NOMO-1 (cell line): ENCODE data around the gene ARHGAP28.

ENCODE experiments used
- DNase-seq, 2 experiments: peaks; one replicate each; lab custom pipeline; 2025; ENCODE audit not compliant: unreplicated experiment in 2 of 2; lab: John Stamatoyannopoulos, UW

ARHGAP28 gene

DNA sequence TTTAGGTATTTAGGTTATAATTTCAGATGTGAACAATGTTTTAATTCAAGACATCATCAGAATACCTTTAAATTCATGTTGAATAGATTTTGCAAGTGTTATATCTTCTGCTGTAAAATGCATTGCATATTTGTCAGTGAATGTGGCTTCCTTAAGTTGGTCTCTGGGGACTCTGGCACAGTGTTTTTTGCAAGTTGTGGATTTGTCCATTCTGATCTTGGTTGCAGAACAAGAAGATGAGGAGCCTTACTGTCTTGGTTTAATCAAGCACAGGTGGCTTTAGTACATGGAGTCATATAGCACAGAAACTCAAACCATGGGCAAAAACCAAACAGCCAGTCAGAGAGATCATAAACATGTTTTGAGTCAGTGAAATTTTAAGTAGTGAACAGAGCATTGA, 135.7 kb downstream of the ARHGAP28 start:
- no peak for DNase-seq

DNA sequence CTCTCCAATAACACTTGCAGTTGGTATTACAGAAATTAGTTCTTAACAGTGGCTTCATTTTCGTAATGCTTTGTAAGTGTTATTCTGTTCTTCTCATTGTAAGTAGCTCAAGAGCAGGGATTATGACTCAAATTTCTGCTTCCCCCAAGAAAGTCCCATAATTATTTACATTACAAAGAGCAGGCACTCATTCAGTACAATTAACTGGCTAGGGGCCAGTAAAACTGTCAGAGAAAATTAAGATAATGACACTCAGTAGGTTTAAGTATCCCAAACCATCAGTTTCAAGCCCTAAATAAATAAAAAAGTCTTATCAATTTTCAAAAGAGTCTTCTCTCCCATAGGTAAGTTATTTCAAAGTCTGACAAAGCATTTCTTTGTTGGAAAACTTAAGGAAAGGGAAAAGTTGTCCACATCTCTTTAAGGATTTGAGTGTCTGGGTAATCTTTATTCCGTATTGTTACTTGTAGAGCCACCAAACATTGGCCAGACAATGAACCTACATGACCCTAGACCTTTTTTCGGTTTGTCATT, 137.1 kb downstream of the ARHGAP28 start:
- no peak for DNase-seq

DNA sequence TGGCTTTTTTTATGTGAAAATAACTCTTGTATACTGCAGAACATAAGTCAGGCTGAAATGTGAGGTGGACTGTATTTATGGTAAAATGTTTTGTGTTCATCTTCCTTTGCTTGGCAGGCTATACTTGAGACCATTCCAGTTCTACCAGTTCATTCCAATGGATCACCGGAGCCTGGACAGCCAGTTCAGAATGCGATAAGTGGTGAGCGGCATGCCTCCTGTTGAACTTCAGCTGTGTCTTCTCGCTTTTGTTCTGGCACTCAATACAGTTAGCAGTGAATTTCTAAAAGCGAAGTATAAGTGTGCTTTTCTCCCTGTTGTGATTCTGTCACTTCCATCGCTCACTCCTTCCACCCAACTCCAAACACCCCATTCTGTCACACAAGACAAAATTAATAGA, 138.5 kb downstream of the ARHGAP28 start:
- DNase-seq: no peak

DNA sequence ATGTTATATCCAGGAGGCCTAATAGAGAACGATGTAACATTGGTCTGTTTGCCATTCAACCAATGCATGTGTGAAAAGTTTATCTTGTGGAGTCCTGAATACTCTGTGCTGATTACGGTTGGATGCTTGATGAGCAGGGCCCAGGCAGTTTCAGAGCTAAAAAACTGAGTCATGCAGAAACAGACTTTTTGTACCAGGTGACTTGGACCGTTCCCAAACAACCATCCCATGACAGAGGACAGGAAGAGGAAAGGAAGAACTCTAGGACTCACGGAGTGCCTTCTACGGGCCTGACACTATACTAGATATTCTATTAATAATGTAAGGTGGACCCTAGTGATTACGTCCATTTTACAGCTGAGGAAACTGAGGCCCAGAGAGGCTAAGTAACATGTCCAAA, 142.1 kb downstream of the ARHGAP28 start:
- DNase-seq: no peak

DNA sequence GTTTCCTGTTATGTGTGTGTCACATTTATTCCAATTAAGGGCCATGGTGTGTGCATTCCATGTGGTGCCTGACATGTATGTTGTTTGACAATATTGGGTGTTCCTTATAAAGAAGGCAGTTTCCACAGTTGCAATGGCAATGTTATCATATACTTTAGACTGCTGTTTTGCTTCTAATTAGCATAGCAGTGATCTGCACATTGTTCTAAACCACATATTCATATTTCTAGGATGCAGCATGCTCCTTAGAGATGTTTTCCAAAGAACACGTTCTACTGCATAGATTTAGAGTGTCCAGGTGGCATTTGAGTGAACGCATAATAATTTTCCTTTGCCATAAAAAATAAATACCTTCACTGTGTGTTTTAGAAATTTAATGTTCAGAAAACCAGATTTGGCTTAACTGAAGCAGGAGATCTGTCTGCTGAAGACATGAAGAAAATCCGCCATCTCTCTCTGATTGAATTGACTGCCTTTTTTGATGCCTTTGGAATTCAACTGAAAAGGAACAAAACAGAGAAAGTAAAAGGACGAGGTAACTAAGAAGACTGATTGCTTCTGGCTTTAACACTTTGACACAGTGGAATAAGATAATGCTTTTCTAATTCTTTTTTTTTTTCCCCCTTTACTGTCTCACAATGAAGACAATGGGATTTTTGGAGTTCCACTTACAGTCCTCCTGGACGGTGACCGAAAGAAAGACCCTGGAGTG, 143.7 kb downstream of the ARHGAP28 start:
- no peak for DNase-seq

DNA sequence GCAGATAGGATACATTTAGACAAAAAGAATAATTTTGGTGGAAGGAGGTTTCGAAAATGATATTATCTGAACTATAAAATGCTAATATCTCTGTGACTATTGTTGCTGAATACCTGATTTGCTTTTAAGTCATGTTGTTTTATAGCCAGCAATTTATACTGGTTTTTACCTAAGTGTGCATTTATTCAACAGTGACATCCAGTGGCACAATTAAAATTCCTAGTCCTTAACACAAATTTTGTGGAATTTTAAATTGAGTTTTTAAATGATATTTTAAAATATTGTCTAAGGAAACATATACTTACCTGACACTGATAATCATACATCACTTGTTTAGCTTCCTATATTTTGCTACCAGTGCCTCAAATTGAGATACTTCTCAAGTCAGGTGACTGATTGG, 144.8 kb downstream of the ARHGAP28 start:
- DNase-seq: no peak

DNA sequence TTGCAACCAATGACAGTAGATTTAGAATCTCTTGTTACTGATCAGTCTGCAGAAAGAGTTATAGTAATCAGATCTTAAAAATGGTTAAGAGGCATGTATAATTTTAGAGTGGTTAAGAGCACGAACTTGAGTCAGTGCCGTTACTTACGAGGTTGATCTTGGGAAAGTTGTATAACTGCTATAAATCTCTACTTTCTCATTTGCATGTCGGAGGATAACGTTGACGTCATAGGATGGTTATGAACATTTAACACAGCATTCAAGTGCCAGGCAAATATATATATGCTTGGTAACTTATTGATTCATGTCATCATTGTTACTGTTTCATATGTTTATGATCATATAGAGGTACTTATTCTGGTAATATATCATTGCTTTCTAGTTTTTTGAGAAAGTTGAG, 146.2 kb downstream of the ARHGAP28 start:
- no peak for DNase-seq

DNA sequence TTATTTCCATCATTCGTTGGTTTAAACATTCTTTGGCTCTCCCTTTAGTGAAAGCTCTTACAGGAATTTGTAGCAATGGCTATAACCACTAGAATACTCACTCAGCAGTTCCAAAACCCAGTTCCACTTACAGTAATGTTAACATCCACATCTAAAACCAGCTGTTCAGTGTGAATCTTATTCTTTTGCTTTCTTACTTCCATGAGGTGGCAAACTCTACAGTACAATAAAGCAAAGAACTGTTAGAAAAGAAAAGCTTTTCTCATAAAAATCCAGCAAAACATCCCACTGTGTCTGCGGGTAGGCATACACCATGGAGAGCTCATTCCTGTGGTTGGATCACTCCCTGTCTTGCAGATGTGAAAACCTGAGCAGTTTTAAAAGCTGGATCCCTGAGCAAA, 147.1 kb downstream of the ARHGAP28 start:
- no peak for DNase-seq

DNA sequence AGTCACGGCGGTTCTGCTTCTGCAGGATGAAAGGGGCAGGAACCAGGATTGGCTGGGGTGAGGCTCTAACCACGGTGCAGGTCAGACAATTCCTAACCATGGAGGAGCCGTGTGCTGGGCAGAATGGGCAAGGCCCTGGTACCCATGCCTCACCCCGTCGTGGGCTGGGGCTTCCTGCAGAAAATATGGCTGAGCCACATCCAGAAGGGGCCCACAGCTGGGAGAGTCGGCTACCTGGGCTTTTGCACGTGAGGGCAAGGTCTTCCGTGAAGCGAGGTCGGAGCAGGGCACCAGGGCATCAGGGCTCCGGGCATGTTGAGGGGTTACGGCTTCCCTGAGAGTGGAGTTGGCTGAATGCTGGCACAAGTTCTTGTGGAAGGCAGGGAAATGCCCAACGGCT, 147.8 kb downstream of the ARHGAP28 start:
- DNase-seq: no peak

DNA sequence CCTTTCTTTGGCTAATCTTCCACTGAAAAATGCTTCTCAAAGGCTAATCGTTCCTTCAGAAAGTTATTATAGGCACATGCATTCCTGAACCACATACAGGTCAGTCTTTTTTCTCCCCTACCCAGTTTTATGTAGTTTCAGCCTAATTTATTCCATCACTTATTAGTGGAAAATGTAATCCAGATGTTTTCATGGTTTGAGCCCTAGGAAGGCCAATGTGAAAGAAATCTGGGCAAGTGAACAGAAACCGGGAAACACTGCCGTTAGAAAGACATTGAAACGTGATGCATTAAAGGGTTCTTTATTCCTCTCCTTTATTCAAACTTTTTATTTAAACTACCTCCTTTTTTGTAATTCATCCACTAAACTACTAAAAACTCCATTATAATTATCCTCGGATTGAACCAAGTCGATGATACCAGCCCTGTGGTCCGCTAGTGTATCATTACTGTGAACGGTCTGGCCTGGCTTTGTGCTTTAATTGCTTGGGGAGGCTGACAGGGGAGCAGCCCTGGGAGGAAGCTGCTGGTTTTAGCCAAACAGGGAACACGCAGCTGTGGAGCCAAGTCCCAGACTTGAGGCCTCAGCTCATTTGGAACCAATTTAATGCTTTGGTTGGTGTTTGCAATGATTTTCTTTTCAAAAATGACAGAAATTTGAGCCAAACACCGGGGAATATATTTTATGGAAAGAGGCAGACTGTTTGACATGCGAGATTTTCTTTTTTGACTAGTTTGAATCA, 149.2 kb downstream of the ARHGAP28 start:
- DNase-seq: no peak

DNA sequence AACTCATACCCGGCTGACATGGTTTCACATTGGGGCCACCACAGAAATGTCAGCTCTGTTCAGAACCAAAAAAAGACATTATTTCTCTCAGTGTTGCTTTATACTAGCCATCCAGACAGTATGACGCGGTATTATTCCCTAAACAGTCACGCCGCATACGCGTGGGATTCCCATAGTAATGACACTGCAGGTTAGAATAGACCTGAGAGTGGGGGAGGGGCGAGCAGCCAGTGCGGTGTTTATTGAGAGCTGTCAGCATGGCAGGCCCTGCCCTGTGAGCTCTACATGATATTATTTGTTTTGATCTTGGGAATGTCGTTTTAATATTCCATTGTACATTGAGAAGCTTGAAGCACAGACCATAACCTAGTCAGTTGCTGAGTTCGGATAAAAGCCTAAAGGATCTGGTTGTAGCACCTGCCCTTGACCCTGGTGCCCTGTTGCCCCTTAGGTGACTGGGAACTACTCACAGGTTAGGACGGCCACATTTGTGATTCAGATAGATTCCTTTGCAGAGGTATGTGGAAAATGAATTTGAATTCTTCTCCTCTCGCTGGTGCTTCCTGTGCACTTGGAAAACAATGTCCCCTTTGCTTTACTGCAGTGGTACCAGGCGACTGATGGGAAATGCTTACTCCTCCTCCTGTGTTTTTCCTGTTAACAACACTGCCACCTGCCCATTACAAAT, 150.1 kb downstream of the ARHGAP28 start:
- DNase-seq: no peak

DNA sequence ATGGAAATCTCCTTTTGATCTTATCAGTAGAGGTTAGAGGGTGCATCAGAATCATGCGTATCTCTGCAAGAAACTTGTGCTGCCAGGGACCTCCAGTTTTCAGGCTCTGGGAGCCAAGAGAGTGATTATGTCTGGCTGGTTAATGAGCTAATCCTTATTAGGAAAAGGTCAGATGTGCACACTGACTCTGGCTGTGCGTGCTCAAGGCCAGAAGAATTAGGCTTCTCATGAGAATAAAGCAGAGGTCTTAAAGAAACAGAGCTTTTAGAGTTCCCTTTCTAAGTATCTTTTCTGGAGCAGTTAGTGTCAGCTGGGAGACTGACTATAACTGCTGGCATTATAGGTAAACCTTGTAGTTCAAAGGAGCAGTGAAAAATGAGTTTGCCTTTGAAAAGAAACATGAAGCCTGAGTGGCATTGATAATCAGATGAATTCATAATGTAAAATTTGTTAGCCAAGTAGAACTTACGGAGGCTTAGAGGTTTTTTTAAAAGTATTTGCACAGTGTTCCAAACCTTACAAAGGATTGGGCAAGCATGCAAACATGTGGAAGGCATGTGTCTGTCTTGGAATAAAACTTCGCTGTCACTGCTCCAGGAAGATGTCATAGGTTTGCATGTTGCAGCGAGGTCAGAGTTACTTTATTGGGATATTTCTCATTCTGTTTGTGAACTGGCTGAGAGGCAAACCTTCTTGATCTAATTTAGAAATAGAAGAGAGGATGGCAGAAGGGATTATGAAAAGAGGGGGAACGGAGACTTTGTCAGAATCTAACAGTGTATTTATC, 151.7 kb downstream of the ARHGAP28 start:
- no peak for DNase-seq

DNA sequence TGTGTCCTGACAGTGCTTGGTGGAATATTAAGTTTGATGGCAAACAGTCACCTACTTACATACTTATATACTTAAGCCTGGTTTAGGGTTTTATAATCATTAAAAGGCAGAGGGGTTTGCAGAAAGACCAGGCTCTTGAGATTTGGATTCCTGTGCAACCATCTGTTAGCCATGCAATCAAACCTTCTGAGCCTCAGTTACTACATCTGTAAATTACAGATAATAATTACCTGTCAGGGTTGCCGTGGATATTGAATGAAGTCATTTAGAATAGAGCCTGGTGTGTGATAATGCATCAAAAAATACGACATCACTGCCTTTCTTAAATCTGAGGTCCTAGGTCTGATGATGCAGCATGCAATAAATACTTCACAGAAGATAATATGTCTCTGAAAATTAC, 152.9 kb downstream of the ARHGAP28 start:
- no peak for DNase-seq

DNA sequence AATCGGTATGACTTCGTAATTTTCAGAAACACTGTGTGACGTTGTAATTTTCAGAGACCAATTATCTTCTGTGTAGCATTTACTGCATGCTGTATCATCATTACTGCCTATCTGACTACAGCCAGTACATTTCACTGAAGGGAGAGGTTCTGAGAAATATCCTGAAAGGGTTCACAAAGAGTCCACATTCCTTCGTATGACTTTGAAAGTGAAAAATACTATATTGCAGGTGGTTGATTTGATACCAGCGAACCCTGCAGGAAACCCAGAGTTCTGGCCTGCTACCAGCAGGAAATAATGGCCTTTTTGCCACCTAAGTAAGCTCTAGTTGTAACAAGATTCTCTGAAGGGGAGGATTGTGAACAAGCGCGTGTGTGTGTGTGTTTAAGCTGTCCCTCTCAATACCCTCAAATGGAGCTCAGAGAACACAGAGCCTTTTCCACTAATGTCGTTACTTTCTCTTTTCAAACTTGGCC, 155.5 kb downstream of the ARHGAP28 start:
- DNase-seq: no peak

DNA sequence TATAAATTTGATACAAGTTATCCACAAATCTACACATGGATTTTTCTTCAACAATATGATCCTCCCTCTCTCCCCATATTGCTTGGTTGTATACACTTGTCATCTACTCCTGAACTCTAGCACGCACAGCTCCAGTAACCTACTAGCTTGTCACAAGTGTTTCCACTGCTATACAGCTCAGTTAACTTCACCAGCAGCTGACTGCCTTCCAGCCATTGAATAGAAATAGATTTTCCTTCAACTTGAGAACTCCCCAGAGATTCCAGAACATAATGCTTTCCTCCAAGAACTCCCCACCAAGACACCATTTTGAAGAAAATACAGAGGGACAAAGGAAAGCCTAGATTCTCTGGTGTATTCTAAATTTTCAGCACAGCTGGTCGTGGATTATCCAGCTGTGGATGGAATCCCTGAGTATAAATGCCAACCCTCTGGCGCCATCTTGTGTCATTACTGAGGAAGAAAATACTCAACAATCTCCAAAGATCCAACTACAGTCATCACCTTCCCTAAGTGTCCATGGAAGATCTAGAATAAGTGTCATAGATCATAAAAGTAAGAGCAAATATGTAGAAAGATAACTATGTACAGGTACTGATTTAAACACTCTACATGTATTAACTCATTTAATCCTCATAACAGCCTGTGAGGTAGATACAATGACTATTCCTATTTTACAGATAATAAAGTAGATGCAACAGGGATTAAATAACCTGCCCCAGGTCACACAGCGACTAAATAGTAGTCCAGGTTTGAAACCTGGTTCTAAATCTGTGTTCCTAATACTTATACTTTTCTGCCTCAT, 156.7 kb downstream of the ARHGAP28 start:
- DNase-seq: peak in 1 of 2 experiments; percentile 17

DNA sequence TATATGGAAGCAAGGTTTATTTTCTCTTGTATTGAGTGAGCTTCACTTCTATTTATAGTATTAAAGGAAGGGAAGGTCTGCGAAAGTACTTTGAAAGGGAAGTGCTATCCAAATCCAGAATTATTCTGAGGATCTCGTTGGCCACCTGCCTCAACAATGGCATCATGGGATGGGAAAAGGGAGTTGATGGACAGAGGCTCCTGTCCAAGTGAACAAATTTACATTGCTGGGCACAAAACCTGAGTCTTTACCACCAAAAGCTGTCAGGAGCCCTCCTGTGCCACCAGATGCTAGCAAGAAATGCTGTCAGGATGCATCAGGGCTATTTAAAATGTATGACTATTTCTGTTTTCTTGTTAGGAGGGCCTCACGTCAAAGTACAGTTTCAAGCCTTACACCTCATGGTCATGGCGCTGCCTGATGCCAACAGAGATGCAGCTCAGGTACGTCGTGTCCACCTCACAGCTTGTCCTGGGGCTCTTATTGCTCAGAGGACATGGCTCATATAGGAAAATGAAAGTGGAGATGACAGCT, 157.3 kb downstream of the ARHGAP28 start:
- DNase-seq: no peak

DNA sequence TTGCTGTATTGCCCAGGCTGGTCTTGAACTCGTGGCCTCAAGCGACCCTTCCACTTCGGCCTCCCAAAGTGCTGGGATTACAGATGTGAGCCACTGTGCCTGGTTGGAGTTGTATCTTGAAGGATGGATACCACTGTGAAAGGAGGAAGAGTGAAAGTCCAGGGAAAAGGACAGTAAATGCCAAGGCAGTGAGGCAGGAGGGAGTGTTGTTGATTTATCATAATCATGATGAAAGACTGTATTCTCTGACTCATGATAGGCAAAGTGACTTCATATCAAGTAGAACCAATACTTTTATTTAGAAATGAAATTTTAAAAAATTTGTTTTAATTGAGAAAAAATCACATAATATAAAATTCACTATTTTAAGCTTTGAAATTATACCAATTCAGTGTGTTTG, 162.3 kb downstream of the ARHGAP28 start:
- no peak for DNase-seq

DNA sequence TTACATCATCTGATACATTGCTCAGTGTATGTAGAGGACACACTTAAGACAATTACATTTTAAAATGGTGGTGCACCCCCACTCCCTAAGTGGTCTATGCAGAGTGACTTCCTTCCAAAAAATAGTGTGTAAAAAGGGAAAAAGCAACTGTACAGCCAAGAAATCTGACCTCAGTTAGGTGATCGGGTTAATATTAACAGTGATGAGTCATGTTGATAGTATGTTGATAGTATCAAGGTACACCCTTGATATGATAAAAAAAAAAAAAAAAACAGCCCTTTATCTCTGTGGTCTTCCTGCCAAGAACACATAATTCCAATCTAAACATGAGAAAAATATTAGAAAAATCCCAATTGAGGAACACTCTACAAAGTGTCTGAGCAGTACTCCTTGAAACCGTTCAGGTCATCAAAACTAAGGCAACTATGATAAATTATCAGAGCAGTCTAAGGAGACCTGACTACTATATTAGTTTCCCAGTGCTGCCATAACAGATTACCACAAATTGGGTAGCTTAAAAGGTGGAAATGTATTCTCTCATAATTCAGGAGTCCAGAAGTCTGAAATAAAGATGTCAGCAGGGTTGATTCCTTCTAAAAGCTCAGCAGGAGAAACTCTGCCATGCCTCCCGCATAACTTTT, 171.9 kb downstream of the ARHGAP28 start:
- no peak for DNase-seq

DNA sequence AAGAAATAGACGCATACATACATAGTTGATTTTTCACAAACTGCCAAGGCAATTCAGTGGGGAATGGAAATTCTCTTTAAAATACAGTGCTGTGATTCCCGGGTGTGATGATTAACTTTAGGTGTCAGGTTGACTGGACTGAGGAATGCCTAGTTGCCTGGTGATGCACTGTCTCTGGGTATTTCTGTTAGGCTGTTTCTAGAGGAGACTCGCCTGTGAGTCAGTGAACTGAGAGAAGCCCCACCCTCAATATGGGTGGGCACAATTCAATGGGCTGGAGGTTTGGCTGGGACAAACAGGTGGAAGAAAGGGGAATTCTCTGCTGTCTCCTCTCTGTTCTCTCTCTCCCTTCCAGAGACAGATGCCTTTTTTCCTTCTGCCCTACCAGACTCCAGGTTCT, 187.6 kb downstream of the ARHGAP28 start:
- no peak for DNase-seq
